Mesenchymal stem cell (in vitro differentiated cells and primary cell): Measurements from ENCODE around the gene CTSZ.
"Not testable (repeated sequence)": the region's sequence is repeated elsewhere in the genome, so short reads cannot be mapped to it uniquely, and the experiment has no call there.

Source experiments
- DNase-seq: peaks from one replicate; pipeline ENCODE4 v3.0.0-alpha.2; 2013
- H2AFZ ChIP-seq: one replicate; pipeline ENCODE4 v1.6.1; 2013; ENCODE audit warnings: low read depth, mild to moderate bottlenecking, control low read depth, inconsistent platforms, low read length, moderate library complexity
- H2AK5ac ChIP-seq: 2 replicates; pipeline ENCODE4 v1.6.1; 2013; ENCODE audit warnings: low read length, moderate library complexity, mild to moderate bottlenecking, inconsistent platforms; ENCODE audit not compliant: severe bottlenecking
- H2BK120ac ChIP-seq: one replicate; pipeline ENCODE4 v1.6.1; 2013; ENCODE audit warnings: low read depth, mild to moderate bottlenecking, inconsistent platforms, low read length, moderate library complexity
- H2BK12ac ChIP-seq, 2 experiments: one replicate each; pipeline ENCODE4 v1.6.1; 2013; ENCODE audit warnings: inconsistent platforms in 2 of 2, low read length in 2 of 2, mild to moderate bottlenecking in 2 of 2, moderate library complexity in 2 of 2, control low read depth in 1 of 2
- H2BK15ac ChIP-seq: one replicate; pipeline ENCODE4 v1.6.1; 2013; ENCODE audit warnings: mild to moderate bottlenecking, low read depth, inconsistent platforms; ENCODE audit not compliant: poor library complexity, severe bottlenecking
- H2BK5ac ChIP-seq: 2 replicates; pipeline ENCODE4 v1.6.1; 2013; ENCODE audit warnings: low read depth, mild to moderate bottlenecking, low read length, control low read depth, inconsistent platforms; ENCODE audit not compliant: poor library complexity, severe bottlenecking
- H3K14ac ChIP-seq, 2 experiments: one replicate each; pipeline ENCODE4 v1.6.1; 2013; ENCODE audit warnings: inconsistent platforms in 2 of 2, low read length in 2 of 2, control low read depth in 1 of 2, mild to moderate bottlenecking in 1 of 2, moderate library complexity in 1 of 2
- H3K18ac ChIP-seq, 2 experiments: one replicate each; pipeline ENCODE4 v1.6.1; 2013; ENCODE audit warnings: inconsistent platforms in 2 of 2, low read length in 2 of 2, control low read depth in 1 of 2, low read depth in 1 of 2, mild to moderate bottlenecking in 1 of 2
- H3K23ac ChIP-seq, 2 experiments: one replicate each; pipeline ENCODE4 v1.6.1; 2013; ENCODE audit warnings: inconsistent platforms in 2 of 2, low read length in 2 of 2, mild to moderate bottlenecking in 2 of 2, moderate library complexity in 2 of 2, control low read depth in 1 of 2
- H3K27ac ChIP-seq: 2 replicates; pipeline ENCODE4 v1.5.1; 2013; ENCODE audit warnings: mild to moderate bottlenecking, moderate library complexity, low read length, control low read depth, inconsistent platforms; ENCODE audit not compliant: poor library complexity, severe bottlenecking
- H3K27me3 ChIP-seq, 2 experiments: 2 replicates each; pipeline versions ENCODE4 v1.6.1 to v1.7.0; 2013; ENCODE audit warnings: low read length in 2 of 2, mild to moderate bottlenecking in 2 of 2, moderate library complexity in 2 of 2, control low read depth in 1 of 2, inconsistent platforms in 1 of 2; ENCODE audit not compliant: control insufficient read depth in 1 of 2, insufficient read depth in 1 of 2
- H3K36me3 ChIP-seq, 2 experiments: 2 replicates each; pipeline versions ENCODE4 v1.6.1 to v1.7.0; 2013; ENCODE audit warnings: low read length in 2 of 2, control low read depth in 1 of 2, inconsistent platforms in 1 of 2, low read depth in 1 of 2, mild to moderate bottlenecking in 1 of 2; ENCODE audit not compliant: insufficient read depth in 2 of 2, control insufficient read depth in 1 of 2
- H3K4ac ChIP-seq, 2 experiments: one replicate each; pipeline ENCODE4 v1.6.1; 2013; ENCODE audit warnings: inconsistent platforms in 2 of 2, low read length in 2 of 2, mild to moderate bottlenecking in 2 of 2, moderate library complexity in 2 of 2, control low read depth in 1 of 2, low read depth in 1 of 2
- H3K4me1 ChIP-seq: 2 replicates; pipeline ENCODE4 v1.6.1; 2013; ENCODE audit warnings: low read depth, low read length, control low read depth; ENCODE audit not compliant: control insufficient read depth, insufficient read depth
- H3K4me2 ChIP-seq: 2 replicates; pipeline ENCODE4 v1.6.1; 2013; ENCODE audit warnings: low read length, mild to moderate bottlenecking, inconsistent platforms; ENCODE audit not compliant: poor library complexity, severe bottlenecking
- H3K4me3 ChIP-seq, 2 experiments: 2 replicates each; pipeline versions ENCODE4 v1.5.1 to v1.7.0; 2013; ENCODE audit warnings: low read length in 2 of 2, mild to moderate bottlenecking in 2 of 2, control low read depth in 1 of 2, low read depth in 1 of 2; ENCODE audit not compliant: insufficient read depth in 1 of 2
- H3K79me1 ChIP-seq: replicated peaks from 2 replicates; pipeline ENCODE4 v1.6.1; 2013; ENCODE audit warnings: mild to moderate bottlenecking, control low read depth, low read length, inconsistent platforms; ENCODE audit not compliant: poor library complexity, severe bottlenecking
- H3K9ac ChIP-seq: 2 replicates; pipeline ENCODE4 v1.7.0; 2013; ENCODE audit warnings: mild to moderate bottlenecking, low read length, moderate library complexity
- H3K9me3 ChIP-seq: 2 replicates; pipeline ENCODE4 v1.7.0; 2013; ENCODE audit warnings: mild to moderate bottlenecking, low read length; ENCODE audit not compliant: control insufficient read depth
- H4K8ac ChIP-seq: one replicate; pipeline ENCODE4 v1.6.1; 2013; ENCODE audit warnings: inconsistent platforms, mild to moderate bottlenecking, low read length, moderate library complexity
- H4K91ac ChIP-seq: one replicate; pipeline ENCODE4 v1.6.1; 2013; ENCODE audit warnings: mild to moderate bottlenecking, low read length, inconsistent platforms
- WGBS: methylation state at CpG from one replicate; pipeline ENCODE4 v1.1.7; 2013; ENCODE audit warnings: mixed read lengths; 5-methylcytosine and 5-hydroxymethylcytosine counted together

CTSZ gene

DNA sequence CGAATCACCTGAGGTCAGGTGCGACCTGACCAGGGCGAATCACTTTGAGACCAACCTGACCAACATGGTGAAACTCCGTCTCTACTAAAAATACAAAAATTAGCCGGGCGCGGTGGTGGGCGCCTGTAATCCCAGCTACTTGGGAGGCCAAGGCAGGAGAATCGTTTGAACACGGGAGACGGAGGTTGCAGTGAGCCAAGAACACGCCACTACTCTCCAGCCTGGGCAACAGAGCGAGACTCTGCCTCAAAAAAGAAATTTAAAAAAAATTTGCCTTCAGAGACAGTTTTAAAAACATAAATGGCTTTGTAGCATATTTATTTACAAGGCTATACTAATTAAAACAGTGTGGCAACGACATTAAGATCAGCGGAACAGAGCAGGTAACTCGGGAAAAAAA is 34.4 kb upstream of the CTSZ start:
- not testable (repeated sequence) for H2BK15ac ChIP-seq, H2BK5ac ChIP-seq, H3K79me1 ChIP-seq, H3K23ac ChIP-seq, H2AK5ac ChIP-seq, H3K4me1 ChIP-seq, DNase-seq, H3K4me2 ChIP-seq, H3K18ac ChIP-seq, H4K91ac ChIP-seq, H2BK12ac ChIP-seq, H4K8ac ChIP-seq, H2BK120ac ChIP-seq, H3K27me3 ChIP-seq, H3K27ac ChIP-seq, H3K14ac ChIP-seq, H3K4ac ChIP-seq, H2AFZ ChIP-seq, H3K9me3 ChIP-seq
- Histone ChIP-seq H3K4me3 (peak overlapping the region in 1 of 2 experiments; percentile 81), H3K36me3 (peaks cover 4 to 30% of the 10 kb centered on the region in 2 experiments), H3K9ac (peak overlapping the region; percentile 90)
- WGBS = 97% methylated on average over 14 of the region's 16 CpGs

DNA sequence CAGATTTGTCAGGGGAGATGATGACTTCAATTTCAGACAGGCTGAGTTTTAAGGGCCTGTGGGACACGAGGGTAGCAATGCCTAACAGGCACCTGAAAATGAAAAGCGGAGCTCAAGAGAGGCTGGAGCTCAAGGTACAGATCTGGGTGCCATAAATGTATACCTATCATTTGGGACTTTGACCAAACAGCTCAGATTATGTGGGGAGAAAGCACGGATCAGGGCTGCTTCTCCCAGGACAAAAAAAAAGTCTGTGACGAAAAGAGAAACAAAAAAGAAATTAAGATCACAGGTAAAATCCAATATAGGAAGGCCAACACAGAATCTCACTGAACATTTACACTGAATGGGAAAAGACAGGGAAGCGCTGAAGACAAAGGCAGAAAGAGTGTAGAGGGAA is 33.6 kb upstream of the CTSZ start:
- DNase-seq = no peak
- Histone ChIP-seq H3K18ac (no peak overlapping the region), H3K4me2 (no peak overlapping the region), H4K91ac (no peak overlapping the region), H3K27ac (no peak overlapping the region), H2BK15ac (no peak overlapping the region), H3K23ac (no peak overlapping the region), H2BK5ac (no peak overlapping the region), H2BK120ac (no peak overlapping the region), H3K36me3 (peaks cover 9 to 38% of the 10 kb centered on the region in 2 experiments), H4K8ac (no peak overlapping the region), H3K79me1 (peaks cover 4% of the 10 kb centered on the region), H3K4me1 (peaks cover 5% of the 10 kb centered on the region), H2AK5ac (no peak overlapping the region), H3K14ac (no peak overlapping the region), H3K27me3 (no peaks in the 10 kb centered on the region), H3K9me3 (no peaks in the 10 kb centered on the region), H2AFZ (no peak overlapping the region), H2BK12ac (no peak overlapping the region), H3K4me3 (peak overlapping the region in 1 of 2 experiments; percentile 81), H3K4ac (no peak overlapping the region), H3K9ac (no peak overlapping the region)
- WGBS = 83% methylated on average over 5 of the region's 5 CpGs

DNA sequence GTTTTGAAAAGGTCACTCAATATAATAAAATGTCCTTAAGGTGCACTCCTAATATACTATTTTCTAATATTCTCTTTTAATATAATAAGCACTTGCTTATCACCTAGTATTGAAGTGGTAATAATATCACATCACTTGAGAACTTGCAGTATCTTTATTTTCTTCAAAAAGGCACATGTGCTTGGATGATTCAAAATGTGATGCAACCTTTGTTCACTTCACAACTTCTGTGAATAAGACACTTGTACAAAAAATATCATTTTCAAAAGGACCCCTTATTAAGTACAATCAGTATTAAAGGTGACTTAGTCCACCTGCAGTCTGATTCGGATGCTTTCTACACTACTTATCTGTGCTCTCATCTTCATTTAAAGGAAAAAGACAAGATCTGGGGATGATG is 32.2 kb upstream of the CTSZ start:
- WGBS = 100% methylated on average over 1 of the region's 1 CpG
- Histone ChIP-seq H2BK15ac (no peak overlapping the region), H4K91ac (no peak overlapping the region)

DNA sequence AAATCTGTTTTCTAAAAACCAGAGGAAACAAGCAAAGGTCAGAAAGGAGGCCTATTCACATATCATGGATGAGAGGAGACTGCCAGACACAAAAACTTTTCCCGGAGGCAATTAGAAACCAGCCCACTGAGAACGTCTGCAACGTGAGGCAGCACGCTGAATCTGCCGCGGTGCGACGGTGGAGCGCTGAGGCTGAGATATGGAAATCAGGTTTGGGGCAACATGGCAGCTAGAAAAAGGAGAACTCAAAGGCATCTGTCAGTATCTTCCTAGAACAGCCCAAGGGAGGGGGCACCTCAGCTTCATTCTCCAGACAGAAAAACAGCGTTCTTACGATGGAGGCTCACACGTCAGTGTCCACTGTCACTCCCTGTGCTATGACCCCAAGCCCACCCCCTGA is 30.3 kb upstream of the CTSZ start:
- Histone ChIP-seq H3K9me3 (no peaks in the 10 kb centered on the region), H2AK5ac (no peak overlapping the region), H3K4me2 (no peak overlapping the region), H3K79me1 (peaks cover 5% of the 10 kb centered on the region), H2AFZ (no peak overlapping the region), H2BK15ac (no peak overlapping the region), H3K14ac (no peak overlapping the region), H2BK120ac (no peak overlapping the region), H4K8ac (no peak overlapping the region), H2BK12ac (no peak overlapping the region), H3K27me3 (no peaks in the 10 kb centered on the region), H3K27ac (no peak overlapping the region), H3K18ac (no peak overlapping the region), H2BK5ac (no peak overlapping the region), H4K91ac (peak overlapping the region; percentile 28), H3K4ac (no peak overlapping the region), H3K9ac (no peak overlapping the region), H3K4me1 (no peaks in the 10 kb centered on the region), H3K4me3 (no peak overlapping the region), H3K36me3 (peaks cover 13 to 61% of the 10 kb centered on the region in 2 experiments), H3K23ac (no peak overlapping the region)
- 96% methylated on average over 12 of the region's 12 CpGs for WGBS
- no peak for DNase-seq

More for the DNA sequence above, 32.2 kb upstream of the CTSZ start:
- H3K4ac ChIP-seq = no peak overlapping the region
- peaks cover 13 to 52% of the 10 kb centered on the region in 2 experiments for H3K36me3 ChIP-seq
- peaks cover 5% of the 10 kb centered on the region for H3K4me1 ChIP-seq
- no peak overlapping the region for H2AK5ac ChIP-seq
- H2BK5ac ChIP-seq = no peak overlapping the region
- no peak overlapping the region for H3K14ac ChIP-seq
- peaks cover 5% of the 10 kb centered on the region for H3K79me1 ChIP-seq
- H3K9me3 ChIP-seq = no peaks in the 10 kb centered on the region
- DNase-seq = no peak
- H2BK120ac ChIP-seq = no peak overlapping the region
- no peak overlapping the region for H3K4me2 ChIP-seq
- no peak overlapping the region for H3K4me3 ChIP-seq
- peak overlapping the region; percentile 3 for H3K9ac ChIP-seq
- no peak overlapping the region for H2BK12ac ChIP-seq
- H3K27me3 ChIP-seq = no peaks in the 10 kb centered on the region
- H3K23ac ChIP-seq = no peak overlapping the region
- H3K18ac ChIP-seq = no peak overlapping the region
- no peak overlapping the region for H3K27ac ChIP-seq
- H2AFZ ChIP-seq = no peak overlapping the region
- no peak overlapping the region for H4K8ac ChIP-seq
